A549 (cell line): ENCODE measurements around the gene TDRD9. TPM values are rescaled to one million over a fixed set of nuclear protein-coding genes. Genes with fewer than 3 reads are reported as not detected.

ENCODE experiments used
- ATAC-seq, 2 experiments: fragments of 200-7000 bp in 1 of 2; fragments of >200 bp in 1 of 2; cut with Nextera tagmentation in 1 of 2; cut with Tn5 transposase in 1 of 2; 3 replicates each; pipeline versions ENCODE4 v1.8.0 to v1.9.1; 2018 to 2020; ENCODE audit warnings: mild to moderate bottlenecking in 1 of 2, moderate library complexity in 1 of 2
- CTCF ChIA-PET: fragments of 300-600 bp; sonication (Branson Sonifier 250); formaldehyde crosslinking; extraction: SDS; loops from one replicate; lab custom pipeline; 2021; ENCODE audit warnings: antibody characterized with exemption, inconsistent platforms; lab: Yijun Ruan, JAX
- POLR2A ChIA-PET: fragments of 350-600 bp; formaldehyde crosslinking; extraction: SDS; loops from one replicate; lab custom pipeline; 2021; ENCODE audit warnings: antibody characterized with exemption, inconsistent platforms; lab: Yijun Ruan, JAX
- DNase-seq, 2 experiments: peaks; one replicate each; pipeline versions ENCODE4 v3.0.0 to v3.0.0-alpha.2; 2011 to 2016; ENCODE audit warnings: low read depth in 1 of 2, low spot score in 1 of 2
- FAIRE-seq: peaks from 2 replicates; lab custom pipeline; 2011; peaks lifted over from hg19 to GRCh38; lab: Jason Lieb, UNC
- H3K27ac ChIP-seq, 2 experiments: fragments of >200 bp; sonication (Bioruptor Twin); formaldehyde crosslinking; 3 replicates each; pipeline ENCODE4 v1.5.1; 2016 to 2017
- H3K4me1 ChIP-seq: fragments of >200 bp; sonication (Bioruptor Twin); formaldehyde crosslinking; 3 replicates; pipeline ENCODE4 v1.6.1; 2016
- H3K4me2 ChIP-seq: fragments of >200 bp; sonication (Bioruptor Twin); formaldehyde crosslinking; 3 replicates; pipeline ENCODE4 v1.6.1; 2016
- H3K4me3 ChIP-seq: fragments of >200 bp; sonication (Bioruptor Twin); formaldehyde crosslinking; 3 replicates; pipeline ENCODE4 v1.5.1; 2016
- H3K9me3 ChIP-seq: fragments of >200 bp; sonication (Bioruptor Twin); formaldehyde crosslinking; 3 replicates; pipeline ENCODE4 v1.6.1; 2016
- CBX2 ChIP-seq: fragments of 200-600 bp; sonication (generic); IDR thresholded peaks from 2 replicates; pipeline ENCODE4 v1.6.1; 2016; ENCODE audit warnings: low read depth, mild to moderate bottlenecking, borderline replicate concordance
- CHD2 ChIP-seq: fragments of 150-350 bp; IDR thresholded peaks from 2 replicates; pipeline ENCODE4 v1.6.1; 2014; ENCODE audit warnings: low read length; ENCODE audit not compliant: partially characterized antibody
- CHD4 ChIP-seq: fragments of 200-600 bp; sonication (generic); IDR thresholded peaks from 2 replicates; pipeline ENCODE4 v1.6.1; 2016; ENCODE audit warnings: antibody characterized with exemption, mild to moderate bottlenecking, borderline replicate concordance
- FOXS1 ChIP-seq: fragments of 250-450 bp; sonication (Bioruptor Pico); IDR thresholded peaks from 2 replicates; pipeline ENCODE4 v1.5.0; 2020; ENCODE audit warnings: mild to moderate bottlenecking, moderate library complexity
- KDM1A ChIP-seq: fragments of 200-600 bp; sonication (generic); IDR thresholded peaks from 2 replicates; pipeline ENCODE4 v1.6.1; 2016; ENCODE audit warnings: low read depth, mild to moderate bottlenecking
- MAFK ChIP-seq: fragments of 450-650 bp; IDR thresholded peaks from 2 replicates; pipeline ENCODE4 v1.6.1; 2014; ENCODE audit not compliant: partially characterized antibody
- NR3C1 ChIP-seq: fragments of >200 bp; sonication (Bioruptor Twin); formaldehyde crosslinking; IDR thresholded peaks from 3 replicates; pipeline ENCODE4 v1.6.1; 2017
- PHF8 ChIP-seq: fragments of 200-600 bp; sonication (generic); IDR thresholded peaks from 2 replicates; pipeline ENCODE4 v1.6.1; 2016; ENCODE audit warnings: low read depth, mild to moderate bottlenecking, antibody characterized with exemption, moderate library complexity, borderline replicate concordance
- RARB ChIP-seq: fragments of 250-450 bp; sonication (Bioruptor Pico); IDR thresholded peaks from 2 replicates; pipeline ENCODE4 v1.8.0; 2021; ENCODE audit warnings: mild to moderate bottlenecking, moderate library complexity
- ZSCAN20 ChIP-seq: fragments of 250-450 bp; sonication (Bioruptor Pico); IDR thresholded peaks from 2 replicates; pipeline ENCODE4 v1.8.0; 2022; ENCODE audit warnings: mild to moderate bottlenecking, moderate library complexity
- WGBS: methylation state at CpG from one replicate; pipeline ENCODE4 v1.1.6; 2017; ENCODE audit errors: missing lambda C conversion rate; 5-methylcytosine and 5-hydroxymethylcytosine counted together
- polyA plus RNA-seq, 4 experiments: library from polyadenylated mRNA; depleted of rRNA in 3 of 4; stranded (reverse); fragments of >200 nt; fragmentation: RNase III in 1 of 4; extraction: RNeasy Plus Mini Kit Qiagen cat#74134 plus additional on column Dnase treatment in 1 of 4; gene quantifications; 2 replicates in 3 of 4; 3 replicates in 1 of 4; pipeline ENCODE4 v1.2.3, GENCODE V29; 2011 to 2017
- TF ChIP-seq, protein P1 (sequence below): fragments of 200-600 bp; sonication (generic); IDR thresholded peaks from 2 replicates; pipeline ENCODE4 v1.6.1; 2016; ENCODE audit warnings: antibody characterized with exemption, mild to moderate bottlenecking, moderate library complexity
- TF ChIP-seq, protein P2 (sequence below): fragments of 250-450 bp; sonication (Bioruptor Pico); IDR thresholded peaks from 2 replicates; pipeline ENCODE4 v1.5.0; 2021; ENCODE audit warnings: mild to moderate bottlenecking, moderate library complexity, borderline replicate concordance
- TF ChIP-seq, protein P3 (sequence below): IDR thresholded peaks from 2 replicates; pipeline ENCODE4 v1.6.1; 2012
- TF ChIP-seq, protein P4 (sequence below): fragments of >200 bp; sonication (Bioruptor Twin); formaldehyde crosslinking; IDR thresholded peaks from 3 replicates; pipeline ENCODE4 v1.6.1; 2016

Gene TDRD9
- polyA plus RNA-seq, 2 of the 4 experiments (the other 2 are of a cell fraction) = 0.04 TPM; not detected in 1

DNA sequence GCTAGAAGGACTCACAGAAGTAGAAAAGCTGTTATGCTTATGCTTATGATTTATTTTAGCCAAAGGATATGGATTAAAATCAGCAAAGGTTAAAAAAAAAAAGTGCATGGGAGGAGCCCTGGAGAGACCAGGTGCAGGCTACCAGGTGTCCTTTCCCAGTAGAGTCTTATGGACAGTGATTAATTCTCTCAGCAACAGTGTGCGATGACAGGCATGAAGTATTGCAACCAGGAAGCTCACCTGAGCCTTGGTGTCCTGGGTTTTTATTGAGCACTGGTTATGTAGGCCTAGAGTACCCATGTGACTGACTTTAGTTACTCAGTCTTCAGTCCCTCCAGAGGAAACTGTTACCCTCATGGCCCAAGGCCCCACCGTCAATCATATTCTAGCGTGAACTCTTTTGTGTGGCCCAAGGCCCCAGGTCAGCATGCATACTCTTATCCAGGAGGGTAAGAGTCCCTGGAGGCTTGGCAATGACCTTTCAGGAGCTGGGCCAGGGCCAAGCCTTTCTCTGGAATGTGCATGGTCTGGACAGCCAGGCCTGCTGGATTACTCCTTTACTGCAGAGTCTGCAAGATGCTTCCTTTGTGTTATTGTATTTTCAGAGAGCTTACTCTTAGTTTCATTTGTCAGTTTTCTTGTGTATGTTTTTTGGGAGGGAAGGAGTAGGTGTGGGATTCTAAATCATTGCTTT is 83.7 kb downstream of the TDRD9 start:
- DNase-seq (peak in 1 of 2 experiments; percentile 17), ATAC-seq (no peak; a peak in 1 of 6 replicates), FAIRE-seq (no peak)
- POLR2A ChIA-PET = no interaction called here
- Histone ChIP-seq H3K4me3 (no peak overlapping the region), H3K4me2 (no peak overlapping the region; the same call in 2 of the 3 replicates), H3K27ac (no peak overlapping the region), H3K4me1 (peaks cover 11% of the 10 kb centered on the region), H3K9me3 (no peaks in the 10 kb centered on the region)
- CTCF ChIA-PET = interaction anchor here (0.6 to 0.9 kb wide), 3 partner anchors 10 to 101 kb away, joined by 3 read pairs; no protein-coding TSS in a partner anchor
- 97% methylated on average over 3 of the region's 3 CpGs for WGBS
- TF ChIP-seq, protein P1, sequence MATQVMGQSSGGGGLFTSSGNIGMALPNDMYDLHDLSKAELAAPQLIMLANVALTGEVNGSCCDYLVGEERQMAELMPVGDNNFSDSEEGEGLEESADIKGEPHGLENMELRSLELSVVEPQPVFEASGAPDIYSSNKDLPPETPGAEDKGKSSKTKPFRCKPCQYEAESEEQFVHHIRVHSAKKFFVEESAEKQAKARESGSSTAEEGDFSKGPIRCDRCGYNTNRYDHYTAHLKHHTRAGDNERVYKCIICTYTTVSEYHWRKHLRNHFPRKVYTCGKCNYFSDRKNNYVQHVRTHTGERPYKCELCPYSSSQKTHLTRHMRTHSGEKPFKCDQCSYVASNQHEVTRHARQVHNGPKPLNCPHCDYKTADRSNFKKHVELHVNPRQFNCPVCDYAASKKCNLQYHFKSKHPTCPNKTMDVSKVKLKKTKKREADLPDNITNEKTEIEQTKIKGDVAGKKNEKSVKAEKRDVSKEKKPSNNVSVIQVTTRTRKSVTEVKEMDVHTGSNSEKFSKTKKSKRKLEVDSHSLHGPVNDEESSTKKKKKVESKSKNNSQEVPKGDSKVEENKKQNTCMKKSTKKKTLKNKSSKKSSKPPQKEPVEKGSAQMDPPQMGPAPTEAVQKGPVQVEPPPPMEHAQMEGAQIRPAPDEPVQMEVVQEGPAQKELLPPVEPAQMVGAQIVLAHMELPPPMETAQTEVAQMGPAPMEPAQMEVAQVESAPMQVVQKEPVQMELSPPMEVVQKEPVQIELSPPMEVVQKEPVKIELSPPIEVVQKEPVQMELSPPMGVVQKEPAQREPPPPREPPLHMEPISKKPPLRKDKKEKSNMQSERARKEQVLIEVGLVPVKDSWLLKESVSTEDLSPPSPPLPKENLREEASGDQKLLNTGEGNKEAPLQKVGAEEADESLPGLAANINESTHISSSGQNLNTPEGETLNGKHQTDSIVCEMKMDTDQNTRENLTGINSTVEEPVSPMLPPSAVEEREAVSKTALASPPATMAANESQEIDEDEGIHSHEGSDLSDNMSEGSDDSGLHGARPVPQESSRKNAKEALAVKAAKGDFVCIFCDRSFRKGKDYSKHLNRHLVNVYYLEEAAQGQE = no peak
- TF ChIP-seq CBX2 = no peak
- TF ChIP-seq FOXS1 (CRISPR knock-in tag) = no peak
- TF ChIP-seq RARB (CRISPR knock-in tag) = no peak
- TF ChIP-seq NR3C1 = no peak
- no peak for TF ChIP-seq ZSCAN20 (CRISPR knock-in tag)
- TF ChIP-seq CHD2 = no peak
- TF ChIP-seq, protein P2, sequence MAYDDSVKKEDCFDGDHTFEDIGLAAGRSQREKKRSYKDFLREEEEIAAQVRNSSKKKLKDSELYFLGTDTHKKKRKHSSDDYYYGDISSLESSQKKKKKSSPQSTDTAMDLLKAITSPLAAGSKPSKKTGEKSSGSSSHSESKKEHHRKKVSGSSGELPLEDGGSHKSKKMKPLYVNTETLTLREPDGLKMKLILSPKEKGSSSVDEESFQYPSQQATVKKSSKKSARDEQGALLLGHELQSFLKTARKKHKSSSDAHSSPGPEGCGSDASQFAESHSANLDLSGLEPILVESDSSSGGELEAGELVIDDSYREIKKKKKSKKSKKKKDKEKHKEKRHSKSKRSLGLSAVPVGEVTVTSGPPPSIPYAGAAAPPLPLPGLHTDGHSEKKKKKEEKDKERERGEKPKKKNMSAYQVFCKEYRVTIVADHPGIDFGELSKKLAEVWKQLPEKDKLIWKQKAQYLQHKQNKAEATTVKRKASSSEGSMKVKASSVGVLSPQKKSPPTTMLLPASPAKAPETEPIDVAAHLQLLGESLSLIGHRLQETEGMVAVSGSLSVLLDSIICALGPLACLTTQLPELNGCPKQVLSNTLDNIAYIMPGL (CRISPR knock-in tag) = no peak
- TF ChIP-seq PHF8 = no peak
- TF ChIP-seq KDM1A = no peak

DNA sequence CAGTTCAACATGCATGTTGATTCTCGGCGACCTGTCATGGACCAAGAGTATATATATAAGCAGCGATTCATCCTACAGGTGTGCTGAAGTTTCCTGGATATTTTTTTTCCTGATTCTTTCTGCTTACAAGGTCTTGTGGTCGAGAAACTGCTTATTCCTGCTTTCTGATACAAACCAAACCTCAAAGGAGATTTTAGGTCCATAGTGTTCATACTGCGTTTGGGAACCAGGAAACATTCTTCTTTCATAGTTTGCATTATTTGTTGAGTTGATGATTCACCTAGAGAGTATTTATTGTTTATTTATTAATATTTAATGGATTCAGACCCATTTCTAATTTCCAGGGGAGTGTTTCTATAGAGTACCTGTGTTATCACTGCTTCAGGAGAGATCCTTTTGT is 86.5 kb downstream of the TDRD9 start:
- FAIRE-seq = no peak

More for the DNA sequence above, 86.5 kb downstream of the TDRD9 start:
- H3K4me1 ChIP-seq = peaks cover 11% of the 10 kb centered on the region
- no peak overlapping the region for H3K27ac ChIP-seq
- no peak for DNase-seq
- H3K4me3 ChIP-seq = no peak overlapping the region
- ATAC-seq = no peak
- POLR2A ChIA-PET = no interaction called here
- 0 out of 3 replicates have a peak overlapping the region, but pooled peaks have one; percentile 4 for H3K4me2 ChIP-seq
- WGBS = 58% methylated on average over 5 of the region's 5 CpGs
- CTCF ChIA-PET = no interaction called here
- no peak for TF ChIP-seq CHD4
- no peak for TF ChIP-seq CHD2
- no peak for TF ChIP-seq MAFK
- no peak for TF ChIP-seq NR3C1
- TF ChIP-seq, protein P3, sequence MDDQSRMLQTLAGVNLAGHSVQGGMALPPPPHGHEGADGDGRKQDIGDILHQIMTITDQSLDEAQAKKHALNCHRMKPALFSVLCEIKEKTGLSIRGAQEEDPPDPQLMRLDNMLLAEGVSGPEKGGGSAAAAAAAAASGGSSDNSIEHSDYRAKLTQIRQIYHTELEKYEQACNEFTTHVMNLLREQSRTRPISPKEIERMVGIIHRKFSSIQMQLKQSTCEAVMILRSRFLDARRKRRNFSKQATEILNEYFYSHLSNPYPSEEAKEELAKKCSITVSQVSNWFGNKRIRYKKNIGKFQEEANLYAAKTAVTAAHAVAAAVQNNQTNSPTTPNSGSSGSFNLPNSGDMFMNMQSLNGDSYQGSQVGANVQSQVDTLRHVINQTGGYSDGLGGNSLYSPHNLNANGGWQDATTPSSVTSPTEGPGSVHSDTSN = no peak
- TF ChIP-seq, protein P4, sequence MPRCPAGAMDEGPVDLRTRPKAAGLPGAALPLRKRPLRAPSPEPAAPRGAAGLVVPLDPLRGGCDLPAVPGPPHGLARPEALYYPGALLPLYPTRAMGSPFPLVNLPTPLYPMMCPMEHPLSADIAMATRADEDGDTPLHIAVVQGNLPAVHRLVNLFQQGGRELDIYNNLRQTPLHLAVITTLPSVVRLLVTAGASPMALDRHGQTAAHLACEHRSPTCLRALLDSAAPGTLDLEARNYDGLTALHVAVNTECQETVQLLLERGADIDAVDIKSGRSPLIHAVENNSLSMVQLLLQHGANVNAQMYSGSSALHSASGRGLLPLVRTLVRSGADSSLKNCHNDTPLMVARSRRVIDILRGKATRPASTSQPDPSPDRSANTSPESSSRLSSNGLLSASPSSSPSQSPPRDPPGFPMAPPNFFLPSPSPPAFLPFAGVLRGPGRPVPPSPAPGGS = no peak
- TF ChIP-seq PHF8 = no peak
- TF ChIP-seq, all 56 proteins: peak for 0
- no peaks in the 10 kb centered on the region for H3K9me3 ChIP-seq
